ENCODE data around the gene BAHCC1. TPM values are rescaled to one million over a fixed set of nuclear protein-coding genes. Genes with fewer than 3 reads are reported as not detected.

BAHCC1 gene
- total and polyA plus RNA-seq, 9 of the 15 experiments (the other 6 are each of a cell fraction or from before 2014, with no cell fraction given): 0.14 to 26.9 (median 5.0) TPM

DNA sequence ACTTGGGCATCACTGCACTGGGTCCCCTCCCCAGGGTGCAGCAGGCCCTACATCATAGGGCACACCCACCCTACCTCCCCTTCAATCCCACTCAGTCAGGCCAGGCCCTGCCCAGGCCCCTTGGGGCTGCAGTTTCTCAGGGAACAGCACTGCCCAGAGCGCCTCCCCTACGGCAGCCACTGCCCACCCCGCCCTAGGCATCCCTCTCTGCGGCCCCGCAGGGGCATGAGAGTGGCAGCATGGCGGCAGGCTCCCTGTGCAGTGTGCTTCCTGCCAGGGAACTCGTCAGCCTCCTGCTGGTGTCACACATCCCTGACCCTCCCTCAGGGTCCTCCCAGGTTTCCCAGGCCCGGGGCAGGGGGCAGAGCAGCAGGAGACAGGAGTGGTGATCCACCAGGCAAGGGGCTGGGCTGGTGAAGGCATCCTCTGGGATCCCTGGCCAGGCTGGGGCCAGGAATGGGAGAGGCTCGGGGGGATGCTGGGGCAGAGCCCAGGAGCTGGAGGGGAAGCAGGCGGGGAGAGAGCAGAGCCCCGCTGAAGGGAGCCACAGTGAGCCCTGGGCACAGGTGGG is 16.2 kb upstream of the BAHCC1 start:
- Histone ChIP-seq H3K36me3 (ENCODE audit: control insufficient read depth, insufficient read depth, low read length) (no peaks in the 10 kb centered on the region), H3K4me3 (no peak overlapping the region), H2AFZ (ENCODE audit: low read depth, low read length) (no peak overlapping the region), H3K27me3 (ENCODE audit: control insufficient read depth in 2 of 2, insufficient read depth in 2 of 2, low read length in 2 of 2) (no peaks in the 10 kb centered on the region), H3K9me1 (ENCODE audit: control insufficient read depth, insufficient read depth, low read length) (no peaks in the 10 kb centered on the region), H3K9ac (ENCODE audit: insufficient read depth in 1 of 2, low read depth in 2 of 2, low read length in 2 of 2) (peak overlapping the region in 1 of 2 experiments; percentile 9; a peak in 2 of 4 replicates), H4K20me1 (replicated peaks; ENCODE audit: control insufficient read depth, insufficient read depth, low read length) (no peaks in the 10 kb centered on the region), H3K4me1 (replicated peaks in 1 of 2; ENCODE audit: control insufficient read depth in 2 of 2, insufficient read depth in 2 of 2, low read length in 2 of 2) (peaks cover 0 to 36% of the 10 kb centered on the region in 2 experiments; a peak in 2 of 5 replicates), H3K9me3 (replicated peaks; ENCODE audit: control insufficient read depth, insufficient read depth, low read depth, low read length) (no peaks in the 10 kb centered on the region), H3K79me2 (ENCODE audit: control insufficient read depth, insufficient read depth, low read length) (no peaks in the 10 kb centered on the region), H3K4me2 (ENCODE audit: insufficient read depth, low read length) (no peak overlapping the region), H3K27ac (ENCODE audit: extremely low read depth, low read depth, low read length) (no peak overlapping the region)
- ChIA-PET CTCF (ENCODE audit: low intra/inter-chr PET ratio) (interaction anchor here (0.6 kb wide), 1 partner anchor 10 kb away, joined by 3 read pairs; no protein-coding TSS in a partner anchor), POLR2A (interaction anchor here (1.2 kb wide), 1 partner anchor 14 kb away, joined by 6 read pairs; no protein-coding TSS in a partner anchor)
- intact Hi-C loops (cut with micrococcal nuclease): no loop called here
- ATAC-seq: no peak
- no peak for DNase-seq (ENCODE audit: extremely low read depth in 1 of 4, low spot score in 3 of 4)
- TF ChIP-seq, protein P1, sequence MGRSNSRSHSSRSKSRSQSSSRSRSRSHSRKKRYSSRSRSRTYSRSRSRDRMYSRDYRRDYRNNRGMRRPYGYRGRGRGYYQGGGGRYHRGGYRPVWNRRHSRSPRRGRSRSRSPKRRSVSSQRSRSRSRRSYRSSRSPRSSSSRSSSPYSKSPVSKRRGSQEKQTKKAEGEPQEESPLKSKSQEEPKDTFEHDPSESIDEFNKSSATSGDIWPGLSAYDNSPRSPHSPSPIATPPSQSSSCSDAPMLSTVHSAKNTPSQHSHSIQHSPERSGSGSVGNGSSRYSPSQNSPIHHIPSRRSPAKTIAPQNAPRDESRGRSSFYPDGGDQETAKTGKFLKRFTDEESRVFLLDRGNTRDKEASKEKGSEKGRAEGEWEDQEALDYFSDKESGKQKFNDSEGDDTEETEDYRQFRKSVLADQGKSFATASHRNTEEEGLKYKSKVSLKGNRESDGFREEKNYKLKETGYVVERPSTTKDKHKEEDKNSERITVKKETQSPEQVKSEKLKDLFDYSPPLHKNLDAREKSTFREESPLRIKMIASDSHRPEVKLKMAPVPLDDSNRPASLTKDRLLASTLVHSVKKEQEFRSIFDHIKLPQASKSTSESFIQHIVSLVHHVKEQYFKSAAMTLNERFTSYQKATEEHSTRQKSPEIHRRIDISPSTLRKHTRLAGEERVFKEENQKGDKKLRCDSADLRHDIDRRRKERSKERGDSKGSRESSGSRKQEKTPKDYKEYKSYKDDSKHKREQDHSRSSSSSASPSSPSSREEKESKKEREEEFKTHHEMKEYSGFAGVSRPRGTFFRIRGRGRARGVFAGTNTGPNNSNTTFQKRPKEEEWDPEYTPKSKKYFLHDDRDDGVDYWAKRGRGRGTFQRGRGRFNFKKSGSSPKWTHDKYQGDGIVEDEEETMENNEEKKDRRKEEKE (IDR thresholded peaks at IDR 0.05; ENCODE audit: borderline replicate concordance in 1 of 2, control insufficient read depth in 1 of 2, low read depth in 2 of 2, low read length in 1 of 2): no peak
- TF ChIP-seq FIP1L1 (IDR thresholded peaks at IDR 0.05; ENCODE audit: low read depth, low read length, poor library complexity, severe bottlenecking): peak; percentile 31
- 72% methylated on average over 7 of the region's 11 CpGs for WGBS (ENCODE audit: insufficient coverage, low coverage, missing lambda C conversion rate)
- in situ Hi-C loops (cut with MboI): no loop called here
- FAIRE-seq: no peak
- BruUV-seq (replicated peaks): no TSS peak
